ENCODE data around the gene AKAP13. TPM values are rescaled to one million over a fixed set of nuclear protein-coding genes. Genes with fewer than 3 reads are reported as not detected.

The AKAP13 gene
- polyA plus RNA-seq, 1 of the 3 experiments (the other 2 are of a cell fraction), result 8.4 TPM

- Histone ChIP-seq H3K4me1 (ENCODE audit: control insufficient read depth in 1 of 2, insufficient read depth in 2 of 2, low read depth in 1 of 2, low read length in 1 of 2) (peaks cover 11 to 41% of the 10 kb centered on the region in 2 experiments; a peak in 3 of 4 replicates), H3K9me3 (no peaks in the 10 kb centered on the region), H3K4me3 (ENCODE audit: low read depth in 2 of 2, low read length in 1 of 2) (no peak overlapping the region), H4K20me1 (ENCODE audit: insufficient read depth) (peaks cover 59% of the 10 kb centered on the region), H3K27me3 (ENCODE audit: insufficient read depth) (no peaks in the 10 kb centered on the region), H3K27ac (ENCODE audit: low read depth in 2 of 2, low read length in 1 of 2) (no peak overlapping the region), H2AFZ (ENCODE audit: low read depth) (no peak overlapping the region), H3K79me2 (ENCODE audit: insufficient read depth) (peaks cover 93% of the 10 kb centered on the region), H3F3A (replicated peaks; ENCODE audit: insufficient read depth) (peaks cover 15% of the 10 kb centered on the region), H3K9ac (no peak overlapping the region), H3K9me2 (no peaks in the 10 kb centered on the region), H3K36me3 (replicated peaks in 1 of 2; ENCODE audit: control insufficient read depth in 1 of 2, insufficient read depth in 2 of 2, low read length in 1 of 2) (no peaks in the 10 kb centered on the region), H3K4me2 (no peak overlapping the region)
- TF ChIP-seq YY1 (IDR thresholded peaks at IDR 0.05; ENCODE audit: low read depth) (no peak), EP300 (IDR thresholded peaks at IDR 0.05; ENCODE audit: borderline replicate concordance in 1 of 2, low read depth in 1 of 2, low read length in 1 of 2) (no peak), USF2 (IDR thresholded peaks at IDR 0.05; ENCODE audit: borderline replicate concordance, low read depth, low read length) (no peak), FOXJ3 (CRISPR knock-in tag; IDR thresholded peaks at IDR 0.05) (no peak), POLR2AphosphoS5 (IDR thresholded peaks at IDR 0.05; ENCODE audit: low read depth, low read length) (no peak), TCF12 (IDR thresholded peaks at IDR 0.05) (no peak), RCOR1 (IDR thresholded peaks at IDR 0.05; ENCODE audit: low read length) (no peak), GABPA (IDR thresholded peaks at IDR 0.05; ENCODE audit: low read depth) (no peak), RXRA (IDR thresholded peaks at IDR 0.05; ENCODE audit: borderline replicate concordance, low read depth) (no peak), IRF3 (IDR thresholded peaks at IDR 0.05; ENCODE audit: low read depth, low read length) (no peak), MEF2A (IDR thresholded peaks at IDR 0.05; ENCODE audit: borderline replicate concordance, low read depth) (no peak), MAX (IDR thresholded peaks at IDR 0.05; ENCODE audit: low read depth) (no peak), GATA2 (CRISPR knock-in tag; IDR thresholded peaks at IDR 0.05) (no peak), EZH2phosphoT487 (IDR thresholded peaks at IDR 0.05; ENCODE audit: borderline replicate concordance, low read depth) (no peak)
- 95% methylated on average over 3 of the region's 3 CpGs for WGBS (ENCODE audit: low lambda C conversion rate)
- DNase-seq, result no peak
- ChIA-PET CTCF (interaction anchor here (1.2 to 2.1 kb wide), 2 partner anchors 10 to 13 kb away, joined by 3 to 8 read pairs; no protein-coding TSS in a partner anchor), POLR2A (no interaction called here)
Observed at GRCh38 chr15:85397926-85398325, 17.5 kb downstream of the AKAP13 start.

- Histone ChIP-seq H3K9me3 (no peaks in the 10 kb centered on the region), H3K4me3 (ENCODE audit: low read depth in 2 of 2, low read length in 1 of 2) (no peak overlapping the region), H3K27ac (ENCODE audit: low read depth in 2 of 2, low read length in 1 of 2) (no peak overlapping the region), H3K27me3 (ENCODE audit: insufficient read depth) (no peaks in the 10 kb centered on the region), H3K36me3 (replicated peaks in 1 of 2; ENCODE audit: control insufficient read depth in 1 of 2, insufficient read depth in 2 of 2, low read length in 1 of 2) (no peaks in the 10 kb centered on the region), H3K4me1 (ENCODE audit: control insufficient read depth in 1 of 2, insufficient read depth in 2 of 2, low read depth in 1 of 2, low read length in 1 of 2) (peaks cover 12 to 44% of the 10 kb centered on the region in 2 experiments; a peak in 3 of 4 replicates), H3K4me2 (no peak overlapping the region), H3F3A (replicated peaks; ENCODE audit: insufficient read depth) (peaks cover 15% of the 10 kb centered on the region), H4K20me1 (ENCODE audit: insufficient read depth) (peaks cover 50% of the 10 kb centered on the region), H3K9ac (no peak overlapping the region), H3K9me2 (no peaks in the 10 kb centered on the region), H3K79me2 (ENCODE audit: insufficient read depth) (peaks cover 93% of the 10 kb centered on the region), H2AFZ (ENCODE audit: low read depth) (no peak overlapping the region)
- ChIA-PET CTCF (interaction anchor here (2.1 kb wide), 1 partner anchor 11 kb away, joined by 8 read pairs; no protein-coding TSS in a partner anchor), POLR2A (no interaction called here)
- 93% methylated on average over 2 of the region's 2 CpGs for WGBS (ENCODE audit: low lambda C conversion rate)
- TF ChIP-seq MAX (IDR thresholded peaks at IDR 0.05; ENCODE audit: low read depth) (no peak), RXRA (IDR thresholded peaks at IDR 0.05; ENCODE audit: borderline replicate concordance, low read depth) (no peak), RFX5 (IDR thresholded peaks at IDR 0.05; ENCODE audit: low read length) (no peak), RCOR1 (IDR thresholded peaks at IDR 0.05; ENCODE audit: low read length) (no peak), MXI1 (IDR thresholded peaks at IDR 0.05; ENCODE audit: low read depth, low read length) (no peak), IRF3 (IDR thresholded peaks at IDR 0.05; ENCODE audit: low read depth, low read length) (no peak), USF1 (IDR thresholded peaks at IDR 0.05; ENCODE audit: borderline replicate concordance, low read depth) (no peak), TEAD4 (IDR thresholded peaks at IDR 0.05; ENCODE audit: borderline replicate concordance, insufficient read depth) (no peak), TAF1 (IDR thresholded peaks at IDR 0.05; ENCODE audit: borderline replicate concordance, low read depth, low read length) (no peak), POLR2AphosphoS5 (IDR thresholded peaks at IDR 0.05; ENCODE audit: low read depth, low read length) (no peak), USF2 (IDR thresholded peaks at IDR 0.05; ENCODE audit: borderline replicate concordance, low read depth, low read length) (no peak)
- DNase-seq, result no peak
Observed at GRCh38 chr15:85398822-85399221, 18.4 kb downstream of the AKAP13 start.

Measured in SK-N-SH (cell line).